Naive thymus-derived CD4-positive, alpha-beta T cell (primary cell): ENCODE measurements around the gene LIN54. TPM values are rescaled to one million over a fixed set of nuclear protein-coding genes. Genes with fewer than 3 reads are reported as not detected.

Source experiments
- ATAC-seq: fragments of 150-1000 bp; cut with Tn5 transposase; 2 replicates; pipeline ENCODE4 v1.10.0; 2021; ENCODE audit warnings: mild to moderate bottlenecking, moderate library complexity
- CTCF ChIA-PET: fragments of 350-600 bp; sonication (Branson Sonifier 250); formaldehyde crosslinking; loops from one replicate; lab custom pipeline; 2021; ENCODE audit warnings: antibody characterized with exemption; lab: Charles Lee
- POLR2A ChIA-PET: fragments of 350-600 bp; sonication (Branson Sonifier 250); formaldehyde crosslinking; loops from one replicate; lab custom pipeline; 2021; ENCODE audit warnings: antibody characterized with exemption, inconsistent platforms; lab: Charles Lee
- DNase-seq, 9 donors: peaks; one replicate each; pipeline versions ENCODE4 v3.0.0 to v3.0.0-alpha.2; 2020 to 2022; ENCODE audit warnings: mixed read lengths in 1 of 9
- H3K27ac ChIP-seq: one replicate; pipeline ENCODE4 v1.7.0; 2013; ENCODE audit warnings: mild to moderate bottlenecking, low read depth, low read length, moderate library complexity
- H3K27me3 ChIP-seq, 2 donors: one replicate each; pipeline ENCODE4 v1.7.0; 2013; ENCODE audit warnings: low read length in 2 of 2, mild to moderate bottlenecking in 2 of 2, moderate library complexity in 2 of 2; ENCODE audit not compliant: control insufficient read depth in 2 of 2, insufficient read depth in 2 of 2
- H3K36me3 ChIP-seq, 3 experiments: 1 replicate in 2 of 3; 2 replicates in 1 of 3; pipeline ENCODE4 v1.7.0; 2013; ENCODE audit warnings: low read length in 3 of 3, mild to moderate bottlenecking in 3 of 3, moderate library complexity in 1 of 3; ENCODE audit not compliant: insufficient read depth in 3 of 3, control insufficient read depth in 2 of 3
- H3K4me1 ChIP-seq, 2 donors: one replicate each; pipeline ENCODE4 v1.7.0; 2013; ENCODE audit warnings: low read length in 2 of 2, mild to moderate bottlenecking in 2 of 2, moderate library complexity in 1 of 2; ENCODE audit not compliant: control insufficient read depth in 2 of 2, insufficient read depth in 2 of 2
- H3K4me3 ChIP-seq: 2 replicates; pipeline ENCODE4 v1.7.0; 2013; ENCODE audit warnings: mild to moderate bottlenecking, low read length
- H3K9me3 ChIP-seq, 3 experiments: 1 replicate in 2 of 3; 2 replicates in 1 of 3; pipeline ENCODE4 v1.7.0; 2013; ENCODE audit warnings: low read length in 3 of 3; ENCODE audit not compliant: control insufficient read depth in 2 of 3
- H3K27ac Mint-ChIP-seq, 9 donors: one replicate each; pipeline ENCODE4 v1.8.0; 2020 to 2022; ENCODE audit warnings: mixed read lengths in 9 of 9, mild to moderate bottlenecking in 8 of 9, moderate library complexity in 5 of 9, inconsistent platforms in 2 of 9
- H3K27me3 Mint-ChIP-seq, 5 donors: one replicate each; pipeline ENCODE4 v1.8.0; 2021 to 2022; ENCODE audit warnings: mixed read lengths in 5 of 5, mild to moderate bottlenecking in 1 of 5
- H3K36me3 Mint-ChIP-seq, 5 donors: one replicate each; pipeline ENCODE4 v1.8.0; 2020 to 2022; ENCODE audit warnings: mixed read lengths in 5 of 5, mild to moderate bottlenecking in 3 of 5, inconsistent platforms in 1 of 5
- H3K4me1 Mint-ChIP-seq, 7 donors: one replicate each; pipeline ENCODE4 v1.8.0; 2020 to 2022; ENCODE audit warnings: mixed read lengths in 7 of 7, mild to moderate bottlenecking in 3 of 7, inconsistent platforms in 1 of 7
- H3K4me3 Mint-ChIP-seq, 10 donors: one replicate each; pipeline ENCODE4 v1.8.0; 2020 to 2022; ENCODE audit warnings: mild to moderate bottlenecking in 10 of 10, mixed read lengths in 10 of 10, moderate library complexity in 6 of 10, inconsistent platforms in 2 of 10
- H3K9me3 Mint-ChIP-seq, 11 donors: one replicate each; pipeline ENCODE4 v1.8.0; 2020 to 2022; ENCODE audit warnings: mixed read lengths in 11 of 11, mild to moderate bottlenecking in 4 of 11, inconsistent platforms in 1 of 11, moderate library complexity in 1 of 11
- intact Hi-C, 2 donors: fragments of 100-400 bp; cut with micrococcal nuclease; formaldehyde crosslinking; loops; one replicate each; pipeline ENCODE4 v1.15.1; 2023
- polyA plus RNA-seq, 2 donors: library from polyadenylated mRNA; unstranded; fragments of 300-500 nt; fragmentation: Illumina TruSeq; gene quantifications; one replicate each; pipeline ENCODE4 v1.2.3, GENCODE V29; 2021
- total RNA-seq, 6 experiments: library from RNA in 5 of 6; stranded (reverse) in 5 of 6; gene quantifications; 1 replicate in 5 of 6; 2 replicates in 1 of 6; pipeline ENCODE4 v1.2.3 and lab custom pipeline; 2021 to 2026

The LIN54 gene
- total and polyA plus RNA-seq, 7 experiments from 2014 or later, result 11.0 to 30.7 (median 16.6) TPM

GRCh38 chr4:82898322-82899243 lies 112.0 kb downstream of the LIN54 start:
- POLR2A ChIA-PET, result interaction anchor here (1.0 to 2.9 kb wide), 6 partner anchors 9 to 469 kb away, joined by 5 to 33 read pairs (median 12); partner anchors contain the start of genes COPS4, HNRNPDL, LIN54 and SEC31A
- peaks cover 0 to 27% (median 8%) of the 10 kb centered on the region in 7 donors for H3K4me1 Mint-ChIP-seq

GRCh38 chr4:82896755-82897154 lies 113.9 kb downstream of the LIN54 start:
- Mint-ChIP-seq H3K4me1 (peaks cover 0 to 34% (median 14%) of the 10 kb centered on the region in 7 donors), H3K36me3 (peaks cover 5 to 23% (median 10%) of the 10 kb centered on the region in 5 donors), H3K4me3 (peak overlapping the region in 1 of 10 donors; percentile 14), H3K9me3 (no peaks in the 10 kb centered on the region), H3K27ac (peak overlapping the region in 3 of 9 donors; percentile 72 to 81 (median 76)), H3K27me3 (no peaks in the 10 kb centered on the region)
- ATAC-seq (no peak), DNase-seq (no peak)
- ChIA-PET POLR2A (interaction anchor here (2.2 kb wide), 1 partner anchor 115 kb away, joined by 7 read pairs; the partner anchor contains the start of gene LIN54), CTCF (interaction anchor here (0.6 to 0.8 kb wide), 4 partner anchors 44 to 652 kb away, joined by 3 to 7 read pairs (median 4); no protein-coding TSS in a partner anchor)
- no peak overlapping the region for H3K4me3 ChIP-seq
- intact Hi-C loops, result no loop called here
- H3K9me3 ChIP-seq, result no peaks in the 10 kb centered on the region
- H3K36me3 ChIP-seq, result peaks cover 0 to 14% (median 0%) of the 10 kb centered on the region in 3 experiments
- H3K27me3 ChIP-seq, result no peaks in the 10 kb centered on the region
- H3K27ac ChIP-seq, result no peak overlapping the region
- H3K4me1 ChIP-seq, result peaks cover 13 to 19% of the 10 kb centered on the region in 2 donors

More at GRCh38 chr4:82898322-82899243, 112.0 kb downstream of the LIN54 start:
- peak overlapping the region; percentile 91 for H3K4me3 ChIP-seq
- peaks cover 0 to 14% (median 0%) of the 10 kb centered on the region in 3 experiments for H3K36me3 ChIP-seq
- H3K27ac ChIP-seq, result peak overlapping the region; percentile 98
- H3K9me3 ChIP-seq, result no peaks in the 10 kb centered on the region
- peaks cover 5 to 21% (median 10%) of the 10 kb centered on the region in 5 donors for H3K36me3 Mint-ChIP-seq
- no peaks in the 10 kb centered on the region for H3K27me3 ChIP-seq
- intact Hi-C loops, result loop anchor here (1.0 to 2.0 kb wide), 3 partner anchors 34 to 436 kb away; no protein-coding TSS in a partner anchor
- H3K27me3 Mint-ChIP-seq, result no peaks in the 10 kb centered on the region
- peak overlapping the region in 4 of 9 donors; percentile 50 to 86 (median 70) for H3K27ac Mint-ChIP-seq
- CTCF ChIA-PET, result interaction anchor here (2.0 kb wide), 2 partner anchors 47 to 136 kb away, joined by 5 to 11 read pairs; partner anchors contain the start of gene COPS4
- peaks cover 13 to 15% of the 10 kb centered on the region in 2 donors for H3K4me1 ChIP-seq
- peak in 2 of 9 donors; percentile 5 to 25 for DNase-seq
- H3K4me3 Mint-ChIP-seq, result no peak overlapping the region
- no peak for ATAC-seq
- H3K9me3 Mint-ChIP-seq, result no peaks in the 10 kb centered on the region

GRCh38 chr4:82893942-82894341 lies 116.7 kb downstream of the LIN54 start:
- H3K27ac ChIP-seq, result no peak overlapping the region
- Mint-ChIP-seq H3K9me3 (peaks cover 0 to 2% (median 0%) of the 10 kb centered on the region in 11 donors), H3K27ac (peak overlapping the region in 5 of 9 donors; percentile 8 to 52 (median 13)), H3K36me3 (peaks cover 5 to 23% (median 10%) of the 10 kb centered on the region in 5 donors), H3K4me1 (peaks cover 13 to 46% (median 28%) of the 10 kb centered on the region in 7 donors), H3K4me3 (no peak overlapping the region), H3K27me3 (no peaks in the 10 kb centered on the region)
- DNase-seq (no peak), ATAC-seq (no peak)
- no peak overlapping the region for H3K4me3 ChIP-seq
- no peaks in the 10 kb centered on the region for H3K9me3 ChIP-seq
- intact Hi-C loops, result loop anchor here (5.0 kb wide), 2 partner anchors 593 to 1422 kb away; partner anchors contain the start of genes ABRAXAS1 (in 1 of the 2) and RASGEF1B (in 1 of the 2)
- POLR2A ChIA-PET, result no interaction called here
- CTCF ChIA-PET, result no interaction called here
- peaks cover 0 to 22% (median 0%) of the 10 kb centered on the region in 3 experiments for H3K36me3 ChIP-seq
- peaks cover 14 to 16% of the 10 kb centered on the region in 2 donors for H3K4me1 ChIP-seq
- no peaks in the 10 kb centered on the region for H3K27me3 ChIP-seq

GRCh38 chr4:82892467-82892802 lies 118.2 kb downstream of the LIN54 start:
- Histone ChIP-seq H3K9me3 (no peaks in the 10 kb centered on the region), H3K27me3 (no peaks in the 10 kb centered on the region), H3K27ac (peak overlapping the region; percentile 99), H3K4me3 (no peak overlapping the region), H3K4me1 (peaks cover 11 to 12% of the 10 kb centered on the region in 2 donors), H3K36me3 (peaks cover 0 to 22% (median 0%) of the 10 kb centered on the region in 3 experiments)
- POLR2A ChIA-PET, result interaction anchor here (1.0 to 1.7 kb wide), 3 partner anchors 8 to 145 kb away, joined by 4 to 9 read pairs (median 4); partner anchors contain the start of genes COPS4 and THAP9
- Mint-ChIP-seq H3K27ac (peak overlapping the region; percentile 14 to 99 (median 97)), H3K27me3 (no peaks in the 10 kb centered on the region), H3K9me3 (peaks cover 0 to 2% (median 0%) of the 10 kb centered on the region in 11 donors), H3K4me3 (peak overlapping the region in 9 of 10 donors; percentile 86 to 96 (median 93)), H3K4me1 (peaks cover 13 to 51% (median 36%) of the 10 kb centered on the region in 7 donors), H3K36me3 (peaks cover 5 to 23% (median 10%) of the 10 kb centered on the region in 5 donors)
- no peak for DNase-seq
- ATAC-seq, result no peak
- intact Hi-C loops, result loop anchor here (5.0 kb wide), 2 partner anchors 595 to 1420 kb away; partner anchors contain the start of genes ABRAXAS1 (in 1 of the 2) and RASGEF1B (in 1 of the 2)
- CTCF ChIA-PET, result interaction anchor here (0.7 kb wide), 1 partner anchor 39 kb away, joined by 3 read pairs; no protein-coding TSS in a partner anchor

- POLR2A ChIA-PET, result interaction anchor here (1.0 to 1.7 kb wide), 3 partner anchors 9 to 145 kb away, joined by 4 to 9 read pairs (median 4); partner anchors contain the start of genes COPS4 and THAP9
- H3K27ac ChIP-seq, result peak overlapping the region; percentile 99
- H3K36me3 ChIP-seq, result peaks cover 0 to 22% (median 0%) of the 10 kb centered on the region in 3 experiments
- peaks cover 0 to 2% (median 0%) of the 10 kb centered on the region in 11 donors for H3K9me3 Mint-ChIP-seq
- H3K4me1 Mint-ChIP-seq, result peaks cover 15 to 50% (median 38%) of the 10 kb centered on the region in 7 donors
- H3K36me3 Mint-ChIP-seq, result peaks cover 5 to 24% (median 8%) of the 10 kb centered on the region in 5 donors
- no peaks in the 10 kb centered on the region for H3K27me3 Mint-ChIP-seq
- intact Hi-C loops, result loop anchor here (1.0 to 5.0 kb wide), 13 partner anchors 8 to 1420 kb away; partner anchors contain the start of genes COPS4 (in 2 of the 2), LIN54 (in 2 of the 2), THAP9 (in 2 of the 2) and ABRAXAS1 (in 1 of the 2)
- H3K4me3 Mint-ChIP-seq, result peak overlapping the region; percentile 86 to 96 (median 93)
- H3K4me1 ChIP-seq, result peaks cover 11 to 12% of the 10 kb centered on the region in 2 donors
- H3K27me3 ChIP-seq, result no peaks in the 10 kb centered on the region
- no peak for ATAC-seq
- DNase-seq, result no peak
- CTCF ChIA-PET, result interaction anchor here (0.7 kb wide), 1 partner anchor 39 kb away, joined by 3 read pairs; no protein-coding TSS in a partner anchor
- H3K4me3 ChIP-seq, result peak overlapping the region; percentile 96
- H3K27ac Mint-ChIP-seq, result peak overlapping the region; percentile 92 to 99 (median 97)
- no peaks in the 10 kb centered on the region for H3K9me3 ChIP-seq
These were observed 118.7 kb downstream of the LIN54 start for GRCh38 chr4:82891707-82892466.
